ENCODE measurements around the gene HOXD10.

The HOXD10 gene

DNA sequence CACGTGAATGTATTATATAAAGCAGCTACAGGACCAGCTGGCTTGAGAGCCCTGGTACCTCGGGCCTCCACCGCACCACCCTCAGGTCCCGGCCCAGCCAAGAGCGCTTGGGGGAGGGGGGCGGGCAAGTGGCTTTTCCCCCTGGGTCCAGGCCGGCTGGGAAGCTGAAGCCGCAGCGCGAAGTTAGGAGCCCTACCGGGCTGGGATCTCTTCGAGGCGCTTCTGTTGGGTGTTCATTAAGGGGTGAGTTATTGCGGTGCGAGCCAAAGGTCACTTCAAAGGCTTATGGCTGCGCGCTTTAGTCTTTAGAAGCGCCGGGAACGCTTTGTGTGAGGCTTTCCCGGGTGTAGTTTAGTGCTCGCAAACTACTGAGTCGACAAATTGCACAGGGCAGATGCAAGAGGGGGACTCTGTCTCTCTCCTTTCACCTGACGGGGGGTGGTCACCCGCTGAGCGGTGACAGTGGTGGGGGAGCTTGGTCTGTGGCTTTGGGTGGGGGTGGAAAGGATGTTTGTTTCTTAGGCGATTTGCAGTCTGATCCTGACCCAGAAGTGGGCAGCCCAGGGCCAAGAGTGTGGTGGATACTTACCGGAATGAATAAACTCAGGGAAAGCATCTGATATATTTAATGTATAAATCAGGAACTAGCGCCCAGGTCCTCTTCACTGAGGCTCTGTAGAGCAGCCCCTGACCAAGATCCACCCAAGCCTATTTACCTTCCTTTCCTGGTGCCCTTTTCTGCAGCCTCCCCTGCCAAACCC, 46.5 kb downstream of the HOXD10 start:
- no peak overlapping the region for H3K4me3 ChIP-seq (replicated peaks in 1 of 2; ENCODE audit: low read depth in 2 of 2, low read length in 2 of 2)
- TF ChIP-seq CTCF (IDR thresholded peaks at IDR 0.05; ENCODE audit: low read depth, low read length) = no peak
- no peak for DNase-seq (ENCODE audit: low read depth in 2 of 2)

GRCh38 chr2:176163672-176164056, 47.1 kb downstream of the HOXD10 start:
- no peak overlapping the region for H3K4me3 ChIP-seq (replicated peaks in 1 of 2; ENCODE audit: low read depth in 2 of 2, low read length in 2 of 2)
- DNase-seq (ENCODE audit: low read depth in 2 of 2) = no peak
- TF ChIP-seq CTCF (IDR thresholded peaks at IDR 0.05; ENCODE audit: low read depth, low read length) = no peak

- H3K4me3 ChIP-seq (replicated peaks in 1 of 2; ENCODE audit: low read depth in 2 of 2, low read length in 2 of 2) = no peak overlapping the region
- DNase-seq (ENCODE audit: low read depth in 2 of 2) = no peak
- no peak for TF ChIP-seq CTCF (IDR thresholded peaks at IDR 0.05; ENCODE audit: low read depth, low read length)
Measured at GRCh38 chr2:176164201-176164600, 47.6 kb downstream of the HOXD10 start.

GRCh38 chr2:176164611-176165369, 48.2 kb downstream of the HOXD10 start:
- TF ChIP-seq CTCF (IDR thresholded peaks at IDR 0.05; ENCODE audit: low read depth, low read length) = no peak
- H3K4me3 ChIP-seq (replicated peaks in 1 of 2; ENCODE audit: low read depth in 2 of 2, low read length in 2 of 2) = no peak overlapping the region
- no peak for DNase-seq (ENCODE audit: low read depth in 2 of 2)

DNA sequence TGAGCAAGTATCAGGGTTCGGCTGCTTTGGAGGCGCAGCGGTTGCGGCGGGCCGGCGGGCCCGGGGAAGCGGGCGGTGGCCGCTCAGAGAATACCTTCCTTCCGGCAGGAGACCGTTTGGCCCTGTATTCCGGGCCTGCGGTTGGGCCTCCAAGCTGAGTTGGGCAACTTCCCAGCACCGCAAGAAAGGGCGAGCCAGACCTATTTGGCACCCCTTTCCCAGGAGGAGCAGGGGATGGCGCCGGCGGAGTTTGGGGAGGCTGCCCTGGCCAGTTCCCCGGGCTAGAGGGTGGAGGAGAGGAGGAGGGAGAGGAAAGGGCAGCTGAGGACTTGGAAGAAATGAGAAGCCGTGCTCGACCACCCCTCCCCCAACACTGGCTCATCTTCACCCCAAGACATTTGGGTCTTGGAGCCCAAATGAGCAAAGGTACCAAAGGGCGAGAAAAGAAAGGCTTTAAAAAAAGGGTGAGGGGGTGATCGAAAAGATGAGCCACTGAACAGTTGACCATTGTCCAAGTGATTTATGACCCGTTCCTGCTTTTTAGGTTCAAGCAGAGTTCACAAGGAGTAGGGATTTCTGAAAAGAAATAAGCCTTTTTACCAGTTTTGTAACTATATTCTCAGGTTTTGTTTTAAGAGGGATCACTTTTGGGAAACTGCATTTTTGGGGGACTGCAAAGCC, 48.9 kb downstream of the HOXD10 start:
- no peak for TF ChIP-seq CTCF (IDR thresholded peaks at IDR 0.05; ENCODE audit: low read depth, low read length)
- DNase-seq (ENCODE audit: low read depth in 2 of 2) = no peak
- H3K4me3 ChIP-seq (replicated peaks in 1 of 2; ENCODE audit: low read depth in 2 of 2, low read length in 2 of 2) = no peak overlapping the region

- H3K4me3 ChIP-seq (replicated peaks in 1 of 2; ENCODE audit: low read depth in 2 of 2, low read length in 2 of 2) = no peak overlapping the region
- DNase-seq (ENCODE audit: low read depth in 2 of 2) = no peak
- TF ChIP-seq CTCF (IDR thresholded peaks at IDR 0.05; ENCODE audit: low read depth, low read length) = no peak
Measured at GRCh38 chr2:176166272-176166671, 49.7 kb downstream of the HOXD10 start.
